CD14-positive monocyte (primary cell): ENCODE data around the gene GLG1. TPM values are rescaled to one million over a fixed set of nuclear protein-coding genes. Genes with fewer than 3 reads are reported as not detected.
"Not testable (repeated sequence)": the region's sequence is repeated elsewhere in the genome, so short reads cannot be mapped to it uniquely, and the experiment has no call there.

Experiments used
- DNase-seq, 3 donors: peaks; one replicate each; pipeline ENCODE4 v3.0.0-alpha.2; 2011 to 2022
- H2AFZ ChIP-seq: 2 replicates; pipeline ENCODE4 v1.6.0; 2012; ENCODE audit warnings: mild to moderate bottlenecking, low read depth, low read length, inconsistent platforms; ENCODE audit not compliant: insufficient read depth, poor library complexity, severe bottlenecking
- H3K27ac ChIP-seq, 2 donors: 1 replicate in 1 of 2; 2 replicates in 1 of 2; pipeline ENCODE4 v1.5.1; 2012 to 2013; ENCODE audit warnings: low read length in 2 of 2, control low read depth in 1 of 2, inconsistent platforms in 1 of 2, low read depth in 1 of 2, mild to moderate bottlenecking in 1 of 2
- H3K27me3 ChIP-seq, 2 donors: one replicate each; pipeline versions ENCODE4 v1.6.0 to v1.6.1; 2011 to 2013; ENCODE audit warnings: low read length in 2 of 2; ENCODE audit not compliant: control insufficient read depth in 2 of 2, insufficient read depth in 2 of 2
- H3K36me3 ChIP-seq, 2 donors: replicated peaks in 1 of 2; 1 replicate in 1 of 2; 2 replicates in 1 of 2; pipeline versions ENCODE4 v1.5.1 to v1.6.1; 2012 to 2013; ENCODE audit warnings: low read length in 2 of 2, control low read depth in 1 of 2, inconsistent platforms in 1 of 2, mild to moderate bottlenecking in 1 of 2; ENCODE audit not compliant: insufficient read depth in 2 of 2, control insufficient read depth in 1 of 2
- H3K4me1 ChIP-seq, 2 donors: 1 replicate in 1 of 2; 2 replicates in 1 of 2; pipeline versions ENCODE4 v1.5.1 to v1.6.1; 2012 to 2013; ENCODE audit warnings: low read length in 2 of 2, control low read depth in 1 of 2, inconsistent platforms in 1 of 2, mild to moderate bottlenecking in 1 of 2, moderate library complexity in 1 of 2; ENCODE audit not compliant: insufficient read depth in 2 of 2, control insufficient read depth in 1 of 2
- H3K4me2 ChIP-seq: replicated peaks from 2 replicates; pipeline ENCODE3; 2012; ENCODE audit warnings: low read length, moderate library complexity, mild to moderate bottlenecking; ENCODE audit not compliant: poor library complexity, severe bottlenecking; ENCODE audit errors: extremely low read depth
- H3K4me3 ChIP-seq, 3 experiments: fragments of 200-600 bp in 1 of 3; sonication (generic) in 1 of 3; replicated peaks in 1 of 3; 1 replicate in 2 of 3; 2 replicates in 1 of 3; pipeline ENCODE4 v1.5.1; 2011 to 2013; ENCODE audit warnings: low read length in 3 of 3, mild to moderate bottlenecking in 3 of 3, control low read depth in 2 of 3, low read depth in 2 of 3, inconsistent platforms in 1 of 3, moderate library complexity in 1 of 3
- H3K79me2 ChIP-seq: 2 replicates; pipeline ENCODE4 v1.6.0; 2012; ENCODE audit warnings: mild to moderate bottlenecking, control low read depth, inconsistent platforms, low read length, moderate library complexity; ENCODE audit not compliant: insufficient read depth
- H3K9ac ChIP-seq: 2 replicates; pipeline ENCODE4 v1.6.0; 2017; ENCODE audit warnings: low read length, mild to moderate bottlenecking; ENCODE audit not compliant: insufficient read depth, poor library complexity, severe bottlenecking
- H3K9me3 ChIP-seq, 2 donors: replicated peaks in 1 of 2; 1 replicate in 1 of 2; 2 replicates in 1 of 2; pipeline versions ENCODE4 v1.5.1 to v1.6.1; 2012 to 2013; ENCODE audit warnings: low read length in 2 of 2, control low read depth in 1 of 2; ENCODE audit not compliant: control insufficient read depth in 1 of 2, insufficient read depth in 1 of 2
- H4K20me1 ChIP-seq: 2 replicates; pipeline ENCODE4 v1.6.0; 2012; ENCODE audit warnings: mild to moderate bottlenecking, low read length, control low read depth, moderate library complexity; ENCODE audit not compliant: insufficient read depth
- H3K27ac Mint-ChIP-seq, 7 donors: one replicate each; pipeline ENCODE4 v1.8.0; 2020; ENCODE audit warnings: mild to moderate bottlenecking in 7 of 7, mixed read lengths in 7 of 7, moderate library complexity in 6 of 7, inconsistent platforms in 2 of 7
- H3K27me3 Mint-ChIP-seq, 3 donors: one replicate each; pipeline ENCODE4 v1.8.0; 2021 to 2022; ENCODE audit warnings: low read depth in 3 of 3, mild to moderate bottlenecking in 3 of 3, mixed read lengths in 3 of 3, moderate library complexity in 3 of 3, inconsistent platforms in 1 of 3
- H3K36me3 Mint-ChIP-seq, 2 donors: one replicate each; pipeline ENCODE4 v1.8.0; 2020; ENCODE audit warnings: mixed read lengths in 2 of 2, inconsistent platforms in 1 of 2, mild to moderate bottlenecking in 1 of 2
- H3K4me1 Mint-ChIP-seq: one replicate; pipeline ENCODE4 v1.8.0; 2020; ENCODE audit warnings: mild to moderate bottlenecking, mixed read lengths
- H3K4me3 Mint-ChIP-seq, 2 donors: one replicate each; pipeline ENCODE4 v1.8.0; 2020; ENCODE audit warnings: mild to moderate bottlenecking in 2 of 2, mixed read lengths in 2 of 2, moderate library complexity in 1 of 2
- H3K9me3 Mint-ChIP-seq, 7 donors: one replicate each; pipeline ENCODE4 v1.8.0; 2020 to 2022; ENCODE audit warnings: mixed read lengths in 7 of 7, mild to moderate bottlenecking in 6 of 7, moderate library complexity in 6 of 7, inconsistent platforms in 2 of 7
- CTCF ChIP-seq: fragments of 200-600 bp; IDR thresholded peaks from one replicate; pipeline ENCODE4 v1.8.0; 2022; ENCODE audit warnings: antibody characterized with exemption, mild to moderate bottlenecking
- WGBS: methylation state at CpG from one replicate; pipeline ENCODE4 v1.1.5; 2013; ENCODE audit warnings: missing lambda C conversion rate; ENCODE audit not compliant: insufficient coverage; 5-methylcytosine and 5-hydroxymethylcytosine counted together
- intact Hi-C, 2 donors: fragments of 100-400 bp; cut with micrococcal nuclease; formaldehyde crosslinking; loops; one replicate each; pipeline versions ENCODE4 v1.15.0 to v1.15.1; 2023
- polyA plus RNA-seq, 3 donors: library from polyadenylated mRNA; depleted of rRNA in 1 of 3; unstranded in 2 of 3; stranded (reverse) in 1 of 3; fragments of 300-500 nt in 2 of 3; fragments of >200 nt in 1 of 3; fragmentation: Illumina TruSeq in 2 of 3; gene quantifications; 1 replicate in 2 of 3; 2 replicates in 1 of 3; pipeline ENCODE4 v1.2.3, GENCODE V29; 2012 to 2021

Gene GLG1
- polyA plus RNA-seq, 3 donors = 40.3 to 69.1 (median 51.1) TPM

DNA sequence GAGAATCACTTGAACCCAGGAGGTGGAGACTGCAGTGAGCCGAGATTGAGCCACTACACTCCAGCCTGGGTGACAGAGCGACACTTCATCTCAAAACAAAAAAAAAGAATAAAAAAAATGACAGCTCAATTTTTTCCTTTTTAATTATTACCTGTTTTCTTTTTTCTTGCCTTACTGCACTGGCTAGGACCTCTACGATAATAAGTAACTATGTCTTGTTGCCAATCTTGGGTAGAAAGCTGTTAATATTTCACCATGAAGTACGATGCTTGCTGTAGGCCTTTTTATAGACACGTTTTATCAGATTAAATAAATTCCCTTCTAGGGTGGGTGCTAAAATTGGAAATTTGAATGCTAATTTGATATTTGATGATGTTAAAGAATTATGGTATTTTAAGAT, 82.8 kb downstream of the GLG1 start:
- Histone ChIP-seq H3K79me2 (no peaks in the 10 kb centered on the region), H4K20me1 (peaks cover 39% of the 10 kb centered on the region), H3K9me3 (peaks cover 0 to 3% of the 10 kb centered on the region in 2 donors), H3K9ac (no peak overlapping the region), H2AFZ (no peak overlapping the region), H3K4me3 (no peak overlapping the region), H3K36me3 (peaks cover 0 to 24% of the 10 kb centered on the region in 2 donors), H3K4me1 (no peaks in the 10 kb centered on the region), H3K27ac (no peak overlapping the region), H3K27me3 (no peaks in the 10 kb centered on the region), H3K4me2 (no peak overlapping the region)
- TF ChIP-seq CTCF = no peak
- no CpG with 5 or more reads among the region's 5 CpGs for WGBS
- no peak for DNase-seq
- Mint-ChIP-seq H3K4me3 (no peak overlapping the region), H3K27me3 (no peaks in the 10 kb centered on the region), H3K4me1 (peaks cover 6% of the 10 kb centered on the region), H3K36me3 (peaks cover 29 to 47% of the 10 kb centered on the region in 2 donors), H3K9me3 (peaks cover 0 to 11% (median 0%) of the 10 kb centered on the region in 7 donors), H3K27ac (no peak overlapping the region)
- intact Hi-C loops = no loop called here

DNA sequence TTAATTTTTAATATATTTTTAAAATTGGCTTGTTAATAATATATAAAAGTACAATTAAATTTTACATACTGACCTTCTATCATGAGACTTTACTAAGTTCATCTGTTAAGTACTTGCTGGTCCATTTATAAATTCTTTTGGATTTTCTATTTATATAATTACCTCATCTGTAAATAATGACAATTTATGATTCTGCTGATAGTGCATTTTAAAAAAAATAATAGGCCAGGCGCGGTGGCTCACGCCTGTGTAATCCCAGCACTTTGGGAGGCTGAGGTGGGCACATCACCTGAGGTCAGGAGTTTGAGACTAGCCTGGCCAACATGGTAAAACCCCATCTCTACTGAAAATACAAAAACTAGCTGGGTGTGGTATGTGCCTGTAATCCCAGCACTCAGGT, 83.2 kb downstream of the GLG1 start:
- H3K4me2 ChIP-seq, H2AFZ ChIP-seq, H3K4me3 ChIP-seq, H3K4me1 ChIP-seq, H3K27ac Mint-ChIP-seq, H3K4me1 Mint-ChIP-seq, H3K79me2 ChIP-seq, H3K4me3 Mint-ChIP-seq, H3K9ac ChIP-seq, H3K9me3 ChIP-seq, H3K27me3 ChIP-seq, H3K27me3 Mint-ChIP-seq, intact Hi-C loops, H3K27ac ChIP-seq, DNase-seq: not testable (repeated sequence)
- peaks cover 0 to 24% of the 10 kb centered on the region in 2 donors for H3K36me3 ChIP-seq
- Mint-ChIP-seq H3K36me3 (peaks cover 25 to 43% of the 10 kb centered on the region in 2 donors), H3K9me3 (peaks cover 0 to 13% (median 0%) of the 10 kb centered on the region in 7 donors)
- WGBS = no CpG with 5 or more reads among the region's 3 CpGs
- peaks cover 43% of the 10 kb centered on the region for H4K20me1 ChIP-seq
